ENCODE data around the gene MPRIP. TPM values are rescaled to one million over a fixed set of nuclear protein-coding genes. Genes with fewer than 3 reads are reported as not detected.

The MPRIP gene
- total and polyA plus RNA-seq, 2 donors (not counting 3 experiments of a cell fraction or from before 2014, with no cell fraction given): 94.6 to 246 TPM

GRCh38 chr17:17081304-17081940, 39.2 kb downstream of the MPRIP start:
- Histone ChIP-seq H3K4me2 (ENCODE audit: insufficient read depth, low read length) (no peak overlapping the region), H3K9me3 (replicated peaks; ENCODE audit: control insufficient read depth, insufficient read depth, low read length) (no peaks in the 10 kb centered on the region), H3K9ac (replicated peaks; ENCODE audit: extremely low read depth, insufficient read depth, low read length) (no peak overlapping the region), H4K20me1 (replicated peaks; ENCODE audit: control insufficient read depth, extremely low read depth, insufficient read depth, low read length) (peaks cover 6% of the 10 kb centered on the region), H3K36me3 (ENCODE audit: control insufficient read depth in 2 of 2, extremely low read depth in 1 of 2, insufficient read depth in 2 of 2, low read length in 2 of 2) (peaks cover 0 to 16% of the 10 kb centered on the region in 2 experiments), H3K9me1 (replicated peaks; ENCODE audit: control insufficient read depth, extremely low read depth, insufficient read depth, low read length) (no peaks in the 10 kb centered on the region), H3K4me1 (ENCODE audit: control insufficient read depth, extremely low read depth, insufficient read depth, low read length) (no peaks in the 10 kb centered on the region), H3K27ac (ENCODE audit: insufficient read depth, low read depth, low read length) (no peak overlapping the region), H3K79me2 (ENCODE audit: control insufficient read depth, insufficient read depth, low read length) (peaks cover 84% of the 10 kb centered on the region), H3K4me3 (replicated peaks in 1 of 3; ENCODE audit: insufficient read depth in 1 of 3, low read depth in 1 of 3, low read length in 3 of 3) (no peak overlapping the region), H3K27me3 (ENCODE audit: control insufficient read depth in 2 of 2, insufficient read depth in 2 of 2, low read length in 2 of 2) (no peaks in the 10 kb centered on the region), H2AFZ (ENCODE audit: low read depth, low read length) (no peak overlapping the region)
- POLR2A ChIA-PET: no interaction called here
- no peak for FAIRE-seq
- BruUV-seq (replicated peaks): no TSS peak
- CTCF ChIA-PET: no interaction called here
- TF ChIP-seq POLR2A (IDR thresholded peaks at IDR 0.05; ENCODE audit: low read depth, low read length): no peak
- no peak for TF ChIP-seq CTCF (IDR thresholded peaks at IDR 0.05; ENCODE audit: extremely low read depth in 1 of 2, insufficient read depth in 1 of 2, low read depth in 1 of 2, low read length in 2 of 2)
- no peak for TF ChIP-seq JUN (IDR thresholded peaks at IDR 0.05; ENCODE audit: borderline replicate concordance, insufficient read depth, insufficient read length, low read depth)
- no peak for TF ChIP-seq MAX (IDR thresholded peaks at IDR 0.05; ENCODE audit: insufficient read depth, insufficient read length)
- TF ChIP-seq GATA2 (IDR thresholded peaks at IDR 0.05; ENCODE audit: insufficient read depth, insufficient read length, low read depth, low read length): no peak
- DNase-seq (ENCODE audit: low read depth, low spot score): no peak
- intact Hi-C loops (cut with micrococcal nuclease): no loop called here
- dilution Hi-C loops (cut with MboI; ENCODE audit: extremely low pct_ligation_motif_present, low sequenced_read_pairs): no loop called here

GRCh38 chr17:17082878-17083277, 40.6 kb downstream of the MPRIP start:
- H4K20me1 ChIP-seq (replicated peaks; ENCODE audit: control insufficient read depth, extremely low read depth, insufficient read depth, low read length): peaks cover 5% of the 10 kb centered on the region

More at GRCh38 chr17:17082878-17083277, 40.6 kb downstream of the MPRIP start:
- intact Hi-C loops (cut with micrococcal nuclease) (no loop called here), dilution Hi-C loops (cut with MboI; ENCODE audit: extremely low pct_ligation_motif_present, low sequenced_read_pairs) (no loop called here)
- ChIA-PET POLR2A (no interaction called here), CTCF (no interaction called here)
- H3K79me2 ChIP-seq (ENCODE audit: control insufficient read depth, insufficient read depth, low read length): peaks cover 86% of the 10 kb centered on the region
- FAIRE-seq (no peak), DNase-seq (ENCODE audit: low read depth, low spot score) (no peak)
- H3K9ac ChIP-seq (replicated peaks; ENCODE audit: extremely low read depth, insufficient read depth, low read length): no peak overlapping the region
- no peaks in the 10 kb centered on the region for H3K4me1 ChIP-seq (ENCODE audit: control insufficient read depth, extremely low read depth, insufficient read depth, low read length)
- H3K27me3 ChIP-seq (ENCODE audit: control insufficient read depth in 2 of 2, insufficient read depth in 2 of 2, low read length in 2 of 2): no peaks in the 10 kb centered on the region
- no peak overlapping the region for H2AFZ ChIP-seq (ENCODE audit: low read depth, low read length)
- H3K4me3 ChIP-seq (replicated peaks in 1 of 3; ENCODE audit: insufficient read depth in 1 of 3, low read depth in 1 of 3, low read length in 3 of 3): no peak overlapping the region
- H3K27ac ChIP-seq (ENCODE audit: insufficient read depth, low read depth, low read length): no peak overlapping the region
- BruUV-seq (replicated peaks): no TSS peak
- H3K36me3 ChIP-seq (ENCODE audit: control insufficient read depth in 2 of 2, extremely low read depth in 1 of 2, insufficient read depth in 2 of 2, low read length in 2 of 2): peaks cover 0 to 24% of the 10 kb centered on the region in 2 experiments
- no peaks in the 10 kb centered on the region for H3K9me1 ChIP-seq (replicated peaks; ENCODE audit: control insufficient read depth, extremely low read depth, insufficient read depth, low read length)
- TF ChIP-seq JUN (IDR thresholded peaks at IDR 0.05; ENCODE audit: borderline replicate concordance, insufficient read depth, insufficient read length, low read depth): no peak
- no peak for TF ChIP-seq GATA2 (IDR thresholded peaks at IDR 0.05; ENCODE audit: insufficient read depth, insufficient read length, low read depth, low read length)
- no peak for TF ChIP-seq FOS (IDR thresholded peaks at IDR 0.05; ENCODE audit: borderline replicate concordance, insufficient read depth, low read length)
- TF ChIP-seq POLR2A (IDR thresholded peaks at IDR 0.05; ENCODE audit: low read depth, low read length): no peak
- no peak for TF ChIP-seq CTCF (IDR thresholded peaks at IDR 0.05; ENCODE audit: extremely low read depth in 1 of 2, insufficient read depth in 1 of 2, low read depth in 1 of 2, low read length in 2 of 2)
- TF ChIP-seq POLR2AphosphoS5 (IDR thresholded peaks at IDR 0.05; ENCODE audit: insufficient read depth, low read depth, low read length): no peak
- TF ChIP-seq MAX (IDR thresholded peaks at IDR 0.05; ENCODE audit: insufficient read depth, insufficient read length): no peak
- no peak for TF ChIP-seq EZH2 (IDR thresholded peaks at IDR 0.05; ENCODE audit: borderline replicate concordance, low read depth, low read length, severe bottlenecking)
- TF ChIP-seq MYC (IDR thresholded peaks at IDR 0.05; ENCODE audit: low read depth, low read length): no peak
- H3K9me3 ChIP-seq (replicated peaks; ENCODE audit: control insufficient read depth, insufficient read depth, low read length): no peaks in the 10 kb centered on the region
- no peak overlapping the region for H3K4me2 ChIP-seq (ENCODE audit: insufficient read depth, low read length)

Data from endothelial cell of umbilical vein (primary cell).